ENCODE data around the gene TRRAP.

Gene TRRAP

DNA sequence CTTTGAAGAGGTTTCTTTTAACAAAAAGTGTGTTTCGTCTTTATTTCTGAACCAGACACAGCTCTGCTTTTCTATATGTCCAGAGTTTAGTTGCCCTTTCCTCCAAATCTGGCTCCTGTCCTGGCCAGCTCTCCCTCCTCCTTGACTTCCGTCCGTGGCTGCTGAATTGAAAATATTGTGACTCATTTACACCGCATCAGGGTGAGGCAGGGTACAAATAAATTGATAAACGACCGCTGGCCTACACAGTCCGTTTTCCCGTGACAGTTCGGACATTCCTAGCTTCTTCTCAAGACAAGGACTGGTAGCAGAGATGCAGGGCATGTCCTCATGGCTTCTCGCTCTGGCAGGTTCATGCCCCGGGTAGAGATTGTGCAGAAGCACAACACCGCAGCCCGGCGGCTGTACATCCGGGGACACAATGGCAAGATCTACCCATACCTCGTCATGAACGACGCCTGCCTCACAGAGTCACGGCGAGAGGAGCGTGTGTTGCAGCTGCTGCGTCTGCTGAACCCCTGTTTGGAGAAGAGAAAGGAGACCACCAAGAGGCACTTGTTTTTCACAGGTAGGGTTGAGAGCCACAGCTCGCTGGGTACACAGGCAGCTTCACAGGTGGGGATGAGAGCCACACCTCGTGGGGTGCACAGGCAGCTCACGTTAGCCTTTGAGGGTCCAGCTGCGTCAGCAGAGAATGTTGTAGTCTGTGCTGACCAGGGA is 126.6 kb downstream of the TRRAP start:
- no peak for FAIRE-seq

DNA sequence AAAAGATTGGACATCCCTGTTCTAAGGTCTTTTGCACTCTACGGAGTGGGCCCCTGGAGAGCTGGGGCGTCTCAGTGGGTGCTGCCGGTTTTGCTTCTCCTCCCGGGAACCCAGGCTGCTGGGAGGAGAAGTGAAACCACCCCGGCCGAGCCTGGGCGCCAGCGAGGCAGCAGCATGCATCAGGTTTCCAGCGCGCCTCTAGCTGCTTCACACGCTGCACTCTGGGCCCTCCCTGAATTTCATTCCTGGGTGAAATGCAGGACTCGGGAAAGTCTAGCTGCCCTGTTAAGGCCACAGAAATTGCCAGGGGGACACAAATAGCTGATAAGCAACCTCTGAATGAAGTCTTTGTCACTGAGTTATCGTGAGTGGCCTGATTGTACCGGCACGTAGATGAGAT is 127.4 kb downstream of the TRRAP start:
- no peak for DNase-seq (ENCODE audit: low spot score)
- no peak for FAIRE-seq

More for the DNA sequence above, 126.6 kb downstream of the TRRAP start:
- DNase-seq (ENCODE audit: low spot score): no peak

- FAIRE-seq (no peak), DNase-seq (ENCODE audit: low spot score) (no peak)
These were observed 128.6 kb downstream of the TRRAP start for GRCh38 chr7:99006739-99007424.

- FAIRE-seq: no peak
- no peak for DNase-seq (ENCODE audit: low spot score)
These were observed 129.9 kb downstream of the TRRAP start for GRCh38 chr7:99008181-99008631.

- no peak for FAIRE-seq
These were observed 130.7 kb downstream of the TRRAP start for GRCh38 chr7:99008921-99009530.

DNA sequence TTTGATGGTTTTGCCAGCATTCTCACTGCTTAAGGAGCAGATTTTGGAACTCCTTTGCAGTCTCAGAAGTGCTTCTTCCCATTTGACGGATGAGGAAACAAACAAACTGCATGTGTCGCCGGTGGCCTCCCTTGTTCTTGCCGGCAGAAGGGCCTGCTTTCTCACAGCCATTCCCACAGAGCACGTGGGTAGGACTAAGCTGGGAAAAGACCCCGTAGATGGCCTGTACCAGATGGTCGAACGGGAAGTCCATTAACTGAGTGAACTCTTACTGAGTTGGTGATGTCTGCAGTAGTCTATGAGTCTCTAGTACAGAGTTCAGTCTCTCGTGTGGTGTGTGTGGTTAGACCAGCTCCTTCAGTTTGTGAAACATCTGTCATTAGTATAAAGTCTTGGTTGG is 131.9 kb downstream of the TRRAP start:
- DNase-seq (ENCODE audit: low spot score) (no peak), FAIRE-seq (no peak)

More at GRCh38 chr7:99008921-99009530, 130.7 kb downstream of the TRRAP start:
- no peak for DNase-seq (ENCODE audit: low spot score)

- no peak for DNase-seq (ENCODE audit: low spot score)
- FAIRE-seq: no peak
These were observed 133.0 kb downstream of the TRRAP start for GRCh38 chr7:99011341-99011705.

DNA sequence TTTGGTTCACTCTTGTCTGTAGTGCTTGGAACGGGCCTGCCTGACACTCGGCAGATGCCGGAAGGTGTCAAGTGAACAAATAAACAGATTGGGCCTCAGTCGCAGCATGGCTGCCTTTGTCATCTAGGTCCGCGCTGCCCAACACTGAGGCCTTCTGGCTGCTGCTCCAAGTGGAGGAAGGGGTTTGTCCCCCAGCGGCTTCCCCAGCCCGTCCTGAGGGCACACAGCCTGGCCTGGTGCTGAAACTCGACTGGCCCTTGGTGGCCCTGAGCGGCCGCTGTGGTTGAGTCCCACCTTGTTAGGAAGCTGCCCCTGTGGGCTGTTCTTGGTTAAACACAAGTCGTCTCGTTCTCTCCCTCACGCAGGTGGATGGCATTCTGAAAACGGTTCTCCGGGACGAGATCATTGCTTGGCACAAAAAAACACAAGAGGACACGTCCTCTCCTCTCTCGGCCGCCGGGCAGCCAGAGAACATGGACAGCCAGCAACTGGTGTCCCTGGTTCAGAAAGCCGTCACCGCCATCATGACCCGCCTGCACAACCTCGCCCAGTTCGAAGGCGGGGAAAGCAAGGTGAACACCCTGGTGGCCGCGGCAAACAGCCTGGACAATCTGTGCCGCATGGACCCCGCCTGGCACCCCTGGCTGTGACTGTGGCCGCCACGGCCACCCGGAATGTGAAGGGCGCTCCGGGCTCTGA is 133.5 kb downstream of the TRRAP start:
- no peak for FAIRE-seq
- no peak for DNase-seq (ENCODE audit: low spot score)

DNA sequence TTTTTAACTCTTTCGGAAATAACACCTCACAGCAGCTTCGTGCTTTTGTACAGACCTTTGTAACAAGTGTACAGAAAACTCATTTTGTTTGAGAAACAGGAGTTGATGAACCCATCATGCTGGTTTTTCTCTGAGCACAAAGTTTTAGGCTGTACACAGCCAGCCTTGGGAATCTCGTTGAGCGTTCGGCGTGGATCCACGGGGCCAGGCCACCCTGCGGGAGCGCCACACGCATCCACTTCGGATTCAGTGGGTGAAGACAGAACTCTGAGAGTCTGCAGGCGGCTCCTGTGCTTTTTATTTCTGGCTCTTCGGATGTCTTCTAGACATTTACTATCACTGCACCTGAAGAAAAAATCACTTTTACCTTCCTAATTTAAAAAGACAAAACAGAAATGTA is 134.4 kb downstream of the TRRAP start:
- DNase-seq (ENCODE audit: low spot score) (no peak), FAIRE-seq (no peak)

DNA sequence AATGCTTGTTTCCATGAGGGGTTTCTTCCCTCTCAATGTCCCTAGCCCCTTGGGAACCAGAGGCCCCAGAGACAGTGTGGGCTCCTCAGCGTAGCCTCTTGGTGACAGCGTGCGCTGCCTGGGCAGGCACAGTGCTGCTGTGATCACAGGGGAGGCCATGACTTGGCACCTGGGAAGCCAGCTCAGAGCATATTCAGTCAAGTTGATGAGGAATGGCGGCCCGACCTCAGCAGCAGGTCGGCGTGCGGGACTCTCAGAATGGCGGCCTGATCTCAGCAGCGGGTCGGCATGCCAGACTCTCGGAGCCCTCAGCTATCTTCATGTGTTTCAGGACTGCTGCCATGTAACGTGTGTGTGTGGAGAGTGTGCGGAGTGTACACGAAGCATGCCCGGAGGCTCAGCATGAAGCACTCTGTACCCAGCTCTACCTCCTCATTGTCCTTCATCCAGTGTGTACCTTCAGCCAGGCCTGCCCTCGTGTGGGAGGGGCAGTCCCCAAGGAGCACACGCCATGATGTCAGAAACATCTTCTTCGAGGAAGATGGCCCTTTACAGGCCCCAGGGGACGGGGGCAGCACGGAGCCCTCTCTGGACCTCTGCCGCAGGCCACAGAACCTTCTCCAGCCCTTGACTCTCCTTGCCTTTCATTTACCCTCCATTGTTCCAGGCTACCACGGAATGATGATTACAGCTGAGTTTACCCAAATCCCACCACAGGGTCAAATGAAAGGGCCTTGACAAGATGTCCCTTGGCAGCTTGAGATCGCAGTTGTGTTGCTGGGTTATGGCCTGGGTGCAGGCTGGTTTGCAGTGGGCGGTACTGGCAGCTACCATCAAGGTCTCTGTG is 135.2 kb downstream of the TRRAP start:
- FAIRE-seq (no peak), DNase-seq (ENCODE audit: low spot score) (no peak)

GRCh38 chr7:99014113-99014985 is 136.0 kb downstream of the TRRAP start:
- no peak for FAIRE-seq
- no peak for DNase-seq (ENCODE audit: low spot score)

GRCh38 chr7:99016196-99016595 is 137.9 kb downstream of the TRRAP start:
- DNase-seq (ENCODE audit: low spot score) (no peak), FAIRE-seq (no peak)

DNA sequence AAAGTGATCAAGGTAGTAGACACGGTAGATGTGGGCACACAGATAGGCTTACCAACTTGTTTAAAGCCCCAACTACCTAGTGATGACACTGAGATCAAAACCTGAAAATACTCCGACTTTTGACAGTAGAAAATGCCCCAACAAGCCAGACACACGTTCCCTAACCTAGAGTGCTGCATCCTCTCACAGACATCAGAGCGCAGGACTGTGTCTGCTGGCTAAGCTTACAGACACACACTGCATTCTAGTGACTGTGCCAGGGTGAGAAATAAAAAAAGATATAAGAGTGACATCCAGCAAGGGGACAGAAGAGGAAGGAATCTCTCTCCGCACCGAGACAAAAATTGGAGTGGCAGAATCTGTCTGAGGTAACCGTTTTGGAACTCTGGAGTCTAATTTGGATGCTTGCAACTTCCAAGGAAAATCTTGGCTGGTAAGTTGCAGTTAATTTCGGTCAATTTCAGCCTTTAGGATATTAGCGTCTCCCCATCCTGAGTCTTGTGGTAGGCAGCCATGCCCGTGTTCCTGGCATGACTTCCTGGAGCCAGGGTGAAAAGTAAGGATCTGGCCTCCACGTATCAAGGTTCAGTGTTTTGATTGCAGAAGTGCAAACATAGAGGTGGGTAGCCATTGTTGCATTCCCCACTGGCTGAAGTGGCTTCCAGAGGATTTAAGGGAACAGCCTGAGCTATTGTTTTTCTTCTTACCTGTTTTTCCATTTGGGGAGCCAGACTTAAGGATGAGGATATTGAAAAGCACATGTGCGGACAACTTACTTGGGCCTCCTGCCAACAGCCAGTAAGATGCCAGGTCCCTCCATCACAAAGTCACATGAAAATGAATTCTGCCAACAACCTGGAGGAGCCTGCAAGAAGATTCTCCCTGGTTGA is 141.4 kb downstream of the TRRAP start:
- FAIRE-seq: no peak
- DNase-seq (ENCODE audit: low spot score): no peak

- FAIRE-seq: no peak
- no peak for DNase-seq (ENCODE audit: low spot score)
These were observed 142.0 kb downstream of the TRRAP start for GRCh38 chr7:99020413-99020715.

DNA sequence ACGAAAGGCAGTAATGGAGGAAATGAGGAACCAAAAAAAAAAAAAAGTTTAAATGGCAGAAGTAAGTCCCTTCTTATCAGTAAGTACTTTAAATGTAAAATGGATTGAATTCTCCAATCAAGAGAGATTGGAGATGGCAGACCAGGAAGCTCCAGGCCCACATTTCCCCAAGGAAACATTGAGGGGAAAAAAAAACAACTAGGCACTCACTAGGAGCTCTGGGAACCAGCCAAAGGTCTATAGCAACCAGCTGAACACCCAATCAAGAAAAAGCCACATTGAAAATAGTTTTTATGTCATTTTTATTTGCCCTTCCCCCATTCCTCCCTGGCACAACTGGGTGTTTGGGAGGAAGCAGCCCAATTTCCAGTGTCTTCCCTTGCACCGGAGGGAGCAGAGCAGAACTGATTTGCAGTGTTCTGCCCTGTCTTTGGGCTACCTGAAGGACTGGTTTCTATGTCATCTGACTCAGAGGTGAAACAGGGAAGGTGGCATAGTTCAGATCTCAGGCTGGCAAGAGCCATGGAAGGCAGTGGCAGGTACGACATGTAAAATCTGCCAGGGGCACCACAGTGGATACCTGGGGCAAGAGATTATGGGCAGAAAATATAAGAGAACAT is 143.7 kb downstream of the TRRAP start:
- DNase-seq (ENCODE audit: low spot score) (no peak), FAIRE-seq (no peak)

DNA sequence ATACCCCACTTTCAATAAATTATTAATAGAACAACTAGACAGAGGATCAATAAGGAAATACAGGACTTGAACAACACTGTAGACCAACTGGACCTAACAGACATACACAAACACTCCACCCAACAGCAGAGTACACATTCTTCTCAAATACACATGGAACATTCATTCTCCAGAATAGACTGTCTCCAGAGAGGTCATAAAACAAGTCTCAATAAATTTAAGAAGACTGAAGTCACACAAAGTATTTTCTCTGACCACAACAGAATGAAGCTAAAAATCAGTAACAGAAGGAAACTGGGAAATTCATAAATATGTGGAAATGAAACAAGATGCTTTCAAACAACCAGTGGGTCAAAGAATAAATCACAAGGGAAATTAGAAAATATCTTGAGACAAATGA is 145.7 kb downstream of the TRRAP start:
- FAIRE-seq (no peak), DNase-seq (ENCODE audit: low spot score) (no peak)

DNA sequence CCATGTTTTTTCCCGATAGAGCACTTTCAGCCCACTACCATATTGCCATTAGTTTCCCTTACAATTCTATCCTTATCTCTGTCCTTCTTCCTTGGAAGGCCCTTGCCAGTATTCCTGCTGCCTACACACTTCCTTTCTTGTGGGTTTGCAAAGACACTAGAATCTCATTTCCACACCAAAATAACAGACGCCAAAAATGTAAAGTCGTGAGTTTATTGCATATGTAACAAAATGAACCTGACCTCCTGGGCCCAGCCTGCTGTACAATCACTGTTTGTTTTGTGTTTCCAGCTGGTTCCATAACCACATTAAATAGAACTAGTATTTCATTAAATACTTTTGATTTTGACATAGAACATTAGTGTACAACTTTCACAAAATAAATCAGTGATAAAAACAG is 148.9 kb downstream of the TRRAP start:
- FAIRE-seq (no peak), DNase-seq (ENCODE audit: low spot score) (no peak)

DNA sequence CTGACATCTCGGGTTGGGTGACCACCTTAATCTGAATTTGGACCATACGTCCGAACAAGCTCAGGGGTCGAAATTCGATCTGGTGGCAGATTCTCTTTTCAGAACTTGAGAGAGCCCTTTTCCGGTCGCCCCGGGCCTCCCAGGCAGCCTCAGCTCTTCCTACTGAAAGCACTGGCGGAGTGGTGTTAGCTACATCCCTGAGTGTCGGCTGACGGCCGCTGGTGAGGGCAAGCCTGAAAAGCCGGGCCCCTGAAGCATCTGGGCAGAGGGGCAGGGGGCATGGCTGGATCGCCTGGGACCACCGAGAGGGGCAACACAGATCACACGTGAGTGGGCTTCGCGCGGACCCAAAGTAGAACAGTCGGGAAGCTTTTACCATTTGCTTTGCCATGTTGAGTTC is 149.5 kb downstream of the TRRAP start:
- no peak for FAIRE-seq
- DNase-seq (ENCODE audit: low spot score): no peak
